Embryonic facial prominence (tissue), 1 donor: Measurements from ENCODE around the gene TIA1.

Experiments used
- DNase-seq: peaks from one replicate; pipeline ENCODE4 v3.0.0-alpha.2; 2016; ENCODE audit errors: extremely low spot score

Gene TIA1

GRCh38 chr2:70160545-70160944, 87.9 kb downstream of the TIA1 start:
- no peak for DNase-seq
